GM18505 (cell line): Measurements from ENCODE around the gene F12.
"Not testable (repeated sequence)": the region's sequence is repeated elsewhere in the genome, so short reads cannot be mapped to it uniquely, and the experiment has no call there.

Source experiments
- ATAC-seq: cut with Tn5 transposase; IDR thresholded peaks from one replicate; pipeline ENCODE4 v1.9.1; 2021; ENCODE audit not compliant: unreplicated experiment
- POLR2A ChIP-seq: IDR thresholded peaks from 4 replicates; pipeline ENCODE4 v1.6.1; 2011; ENCODE audit warnings: borderline replicate concordance; ENCODE audit not compliant: insufficient read depth, insufficient read length; ENCODE audit errors: extremely low read depth

F12 gene

GRCh38 chr5:177388521-177389052 lies 20.8 kb downstream of the F12 start:
- no peak for ATAC-seq
- no peak for TF ChIP-seq POLR2A

- no peak for ATAC-seq
- TF ChIP-seq POLR2A: no peak
Observed at GRCh38 chr5:177387405-177387804, 22.0 kb downstream of the F12 start.

- ATAC-seq: no peak
- no peak for TF ChIP-seq POLR2A
Observed at GRCh38 chr5:177386542-177386941, 22.8 kb downstream of the F12 start.

GRCh38 chr5:177385720-177386119 lies 23.6 kb downstream of the F12 start:
- no peak for ATAC-seq
- TF ChIP-seq POLR2A: no peak

GRCh38 chr5:177384134-177384533 lies 25.2 kb downstream of the F12 start, which contains the start of gene SLC34A1:
TSS of gene SLC34A1 (plus strand) at chr5:177384434. CDS start at chr5:177385742, 1,308 bp downstream.
- no peak for ATAC-seq
- no peak for TF ChIP-seq POLR2A

- no peak for TF ChIP-seq POLR2A
- no peak for ATAC-seq
Observed at GRCh38 chr5:177383181-177383580, 26.2 kb downstream of the F12 start.

GRCh38 chr5:177382423-177383029 lies 26.8 kb downstream of the F12 start:
- no peak for TF ChIP-seq POLR2A
- no peak for ATAC-seq

GRCh38 chr5:177380805-177381126 lies 28.6 kb downstream of the F12 start:
- TF ChIP-seq POLR2A: no peak
- no peak for ATAC-seq

GRCh38 chr5:177378884-177379883 lies 30.2 kb downstream of the F12 start:
- no peak for TF ChIP-seq POLR2A
- no peak for ATAC-seq

- no peak for TF ChIP-seq POLR2A
- no peak for ATAC-seq
Observed at GRCh38 chr5:177377851-177378776, 31.2 kb downstream of the F12 start.

GRCh38 chr5:177376107-177376506 lies 33.3 kb downstream of the F12 start:
- no peak for ATAC-seq

GRCh38 chr5:177375516-177375915 lies 33.8 kb downstream of the F12 start:
- ATAC-seq: not testable (repeated sequence)

More at GRCh38 chr5:177376107-177376506, 33.3 kb downstream of the F12 start:
- TF ChIP-seq POLR2A: no peak

- no peak for ATAC-seq
- no peak for TF ChIP-seq POLR2A
Observed at GRCh38 chr5:177374211-177374610, 35.2 kb downstream of the F12 start.
